GM21717 (cell line): Measurements from ENCODE around the gene TAGLN2.

Source experiments
- ATAC-seq: cut with Tn5 transposase; IDR thresholded peaks from one replicate; pipeline ENCODE4 v1.9.1; 2021; ENCODE audit warnings: mild to moderate bottlenecking, moderate library complexity; ENCODE audit not compliant: unreplicated experiment

TAGLN2 gene

DNA sequence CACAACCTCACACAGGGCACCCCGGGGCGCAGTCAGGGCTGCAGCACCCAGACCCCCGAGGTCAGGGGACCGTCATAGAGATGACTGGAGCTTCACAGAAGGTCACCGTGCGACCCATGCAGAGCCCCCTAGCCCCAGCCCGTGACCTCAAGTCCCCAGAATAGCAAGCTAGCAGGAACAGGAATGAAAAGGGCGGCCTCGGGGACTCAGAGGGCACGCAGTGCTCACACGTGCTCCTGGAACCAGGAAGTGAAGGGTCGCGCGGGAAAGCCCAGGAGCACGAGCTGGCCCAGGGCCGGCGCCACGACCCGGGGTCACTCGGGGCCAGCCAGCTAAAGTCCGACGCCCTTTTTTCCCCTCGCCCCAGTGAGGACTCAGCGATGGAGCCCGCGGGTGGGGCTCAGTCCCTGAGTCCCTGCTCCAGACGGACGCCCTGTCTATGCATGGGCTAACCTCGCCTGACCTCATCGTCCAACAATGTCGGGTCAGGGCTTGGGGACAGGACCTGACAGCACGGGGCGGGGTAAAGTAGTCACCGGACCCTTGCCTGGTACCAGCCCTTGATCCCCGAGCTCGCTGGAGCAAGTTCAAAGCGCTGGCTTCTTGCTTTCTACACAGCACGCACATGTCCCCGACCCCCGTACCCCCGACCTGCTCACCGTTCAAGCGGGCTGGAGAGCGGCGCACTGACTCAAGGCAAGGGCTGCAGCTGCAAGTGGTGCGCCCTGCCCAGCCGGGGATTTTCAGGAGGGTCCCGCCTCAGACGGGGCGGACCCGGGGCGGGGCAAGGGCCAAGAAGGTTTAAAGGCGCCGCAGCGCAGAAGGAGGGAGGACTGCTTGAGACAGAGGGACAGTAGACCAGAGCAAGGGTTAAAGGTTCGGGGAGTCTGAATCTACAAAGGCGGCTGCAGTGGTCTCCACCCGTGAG is at the start of gene TAGLN2:
TSS of gene TAGLN2 (minus strand) at position 717 of the 928 bp plus-strand sequence. CDS start 4,998 bp downstream, outside the sequence.
- peak; percentile 52 for ATAC-seq

DNA sequence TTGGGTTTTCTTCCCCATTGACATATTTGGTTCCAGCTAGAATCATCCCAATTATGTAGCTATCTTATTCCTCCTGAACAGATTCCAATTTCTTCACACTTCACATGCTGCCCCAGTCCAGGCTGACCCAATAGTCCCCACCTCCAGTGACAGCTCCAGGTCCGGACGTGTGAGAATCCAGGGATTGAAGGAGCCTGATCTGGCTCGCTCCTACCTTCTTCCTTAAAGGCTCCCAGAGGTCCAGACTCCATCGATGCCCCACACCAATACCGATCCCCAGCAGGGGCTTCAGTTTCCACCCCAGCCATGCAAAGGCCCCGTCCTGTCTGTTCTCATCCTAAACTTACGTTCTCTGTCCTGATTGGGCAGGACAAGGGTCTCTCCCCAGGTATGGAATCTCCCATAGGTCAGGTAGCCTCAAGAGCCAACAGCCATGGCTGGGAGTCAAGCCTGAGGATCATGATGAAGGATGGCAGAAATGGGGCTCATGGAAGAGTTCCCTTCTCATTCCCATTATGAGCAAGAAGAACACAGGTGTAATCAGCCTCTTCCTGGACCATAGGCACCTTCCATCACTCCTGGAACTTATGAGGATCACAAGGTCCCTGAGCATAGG is 49.2 kb upstream of the TAGLN2 start:
- ATAC-seq = no peak

DNA sequence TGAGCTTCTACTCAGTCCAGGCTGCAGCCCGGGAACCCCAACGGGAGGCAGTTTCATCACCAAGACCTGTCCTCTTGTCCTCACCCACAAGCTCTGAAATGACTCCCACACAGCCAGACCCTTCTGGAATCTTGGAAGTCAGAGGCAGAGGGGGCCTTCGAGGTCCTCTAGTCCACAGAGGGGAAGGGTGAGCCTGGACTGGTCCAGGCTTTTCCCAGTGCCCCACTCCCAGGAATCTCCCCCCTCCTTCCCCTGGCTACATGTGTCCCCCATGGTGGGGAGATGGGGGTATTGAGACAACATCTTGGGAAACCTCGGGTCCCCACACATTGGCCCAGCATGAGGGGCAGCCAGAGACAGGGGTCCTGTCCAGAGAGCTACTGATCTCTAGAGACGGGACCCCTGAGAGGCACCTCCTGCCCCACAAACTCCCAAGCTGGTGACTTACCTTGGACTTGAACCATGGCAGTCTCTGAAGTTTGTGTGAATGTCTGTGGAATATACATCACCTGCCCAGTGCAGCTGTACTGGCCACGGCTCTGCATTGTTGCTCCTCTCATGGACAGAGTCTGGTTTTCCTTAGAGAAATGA is 48.1 kb upstream of the TAGLN2 start:
- no peak for ATAC-seq

DNA sequence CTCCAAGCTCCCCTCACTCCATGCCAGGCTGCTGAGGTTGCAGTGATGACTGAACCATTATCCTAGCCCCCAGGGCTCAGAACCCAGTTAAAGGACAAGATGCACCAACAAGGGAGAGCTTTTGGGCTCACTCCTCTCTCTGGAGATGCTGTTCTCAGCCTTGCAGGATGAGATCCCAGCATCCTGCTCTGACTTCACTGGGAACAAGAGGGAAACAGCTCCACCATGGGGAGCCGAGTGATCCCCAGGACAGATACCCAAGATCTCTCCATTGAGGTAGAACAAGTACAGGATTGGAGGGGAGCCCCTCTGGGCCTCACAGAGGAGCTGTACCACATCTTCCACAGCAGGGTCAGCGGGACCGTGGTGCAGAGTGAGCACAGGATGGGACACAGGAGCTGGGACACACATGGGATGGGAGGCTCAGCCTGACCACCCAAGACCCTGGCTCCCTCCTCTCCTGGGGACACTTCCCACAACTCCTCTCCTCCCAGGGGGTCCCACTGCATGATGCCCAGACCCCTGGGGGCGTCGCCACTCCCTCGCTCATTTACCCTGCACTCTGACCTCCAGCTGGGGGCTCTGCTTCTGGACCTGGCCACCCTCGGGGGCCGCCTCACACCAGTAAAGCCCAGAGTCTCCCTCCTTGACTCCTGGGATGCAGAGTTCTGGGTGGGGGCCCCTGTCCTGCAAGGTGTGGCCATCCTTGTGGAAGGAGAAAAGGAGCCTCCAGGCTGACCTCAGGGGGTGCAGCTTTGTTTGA is 47.3 kb upstream of the TAGLN2 start:
- no peak for ATAC-seq

DNA sequence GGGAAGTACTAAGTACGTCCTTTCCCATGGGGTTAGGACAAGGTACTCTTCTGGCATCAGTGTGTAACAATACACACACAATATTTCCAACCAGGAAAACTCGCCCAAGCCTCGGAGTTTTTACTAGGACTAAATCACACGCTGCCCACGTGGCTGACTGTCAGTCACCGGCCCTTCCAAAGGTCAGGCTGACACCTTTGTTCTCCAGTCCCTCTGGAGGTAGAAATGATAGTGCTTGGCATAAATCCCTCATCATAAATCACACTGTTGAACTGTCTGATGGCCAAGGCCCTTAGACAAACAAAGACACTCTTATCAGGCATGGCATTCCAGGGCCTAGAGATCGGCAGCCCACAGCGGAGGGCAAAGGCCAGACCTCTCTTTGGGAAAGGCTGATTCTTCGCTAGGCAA is 45.6 kb upstream of the TAGLN2 start:
- no peak for ATAC-seq

DNA sequence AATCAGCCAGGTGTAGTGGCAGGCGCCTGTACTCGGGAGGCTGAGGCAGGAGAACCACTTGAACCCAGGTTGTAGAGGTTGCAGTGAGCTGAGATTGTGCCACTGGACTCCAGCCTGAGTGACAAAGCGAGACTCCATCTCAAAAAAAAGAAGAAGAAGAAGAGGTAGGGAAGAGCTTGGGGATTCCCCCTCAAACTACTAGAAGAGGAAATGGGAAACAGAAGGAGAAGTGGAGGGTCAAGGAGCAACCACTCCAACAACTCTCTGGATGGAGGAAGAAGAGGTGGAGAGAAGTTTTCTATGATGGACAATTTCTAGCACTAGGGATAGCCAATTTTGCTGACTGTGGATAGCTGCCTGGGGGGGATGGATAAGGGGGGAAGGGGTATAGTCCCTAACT is 43.6 kb upstream of the TAGLN2 start:
- no peak for ATAC-seq

DNA sequence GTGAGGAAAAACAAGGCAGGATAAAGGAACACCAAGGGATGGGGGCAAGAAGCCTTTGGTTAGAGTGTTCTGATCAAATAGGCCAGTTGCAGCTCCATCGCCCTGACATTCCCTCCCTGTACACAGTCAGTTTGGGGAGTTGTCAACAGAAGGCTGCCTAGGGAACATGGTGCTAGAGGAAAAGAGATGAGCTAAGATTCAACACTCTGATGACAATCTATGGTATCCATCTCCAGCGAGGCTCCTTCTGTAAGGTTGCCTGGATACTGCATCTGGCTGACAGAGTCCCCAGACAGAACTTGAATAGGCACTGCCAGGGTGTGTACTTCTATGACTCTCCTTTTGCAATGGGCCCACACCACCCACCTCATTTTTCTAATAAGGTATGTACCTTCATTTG is 40.0 kb upstream of the TAGLN2 start:
- ATAC-seq = no peak

DNA sequence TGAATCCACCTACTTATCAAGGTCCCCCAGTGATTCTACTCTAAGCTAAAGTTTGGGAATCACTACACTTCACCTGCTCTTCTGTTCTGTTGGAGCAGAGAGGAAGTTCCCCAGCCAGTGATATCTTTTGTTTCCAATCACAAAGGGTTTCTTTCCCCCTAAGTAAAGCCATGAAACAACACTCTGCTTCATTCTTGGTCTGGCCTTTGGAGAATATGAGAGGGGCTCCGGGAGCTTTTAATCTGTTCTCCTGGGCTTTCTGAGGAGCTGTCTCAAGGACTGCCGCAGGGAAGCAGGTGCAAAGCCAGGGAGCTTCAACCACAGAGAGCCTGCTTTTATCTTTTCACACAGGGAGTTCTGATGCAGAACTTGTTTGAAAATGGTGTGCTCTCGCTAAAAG is 38.8 kb upstream of the TAGLN2 start:
- no peak for ATAC-seq

DNA sequence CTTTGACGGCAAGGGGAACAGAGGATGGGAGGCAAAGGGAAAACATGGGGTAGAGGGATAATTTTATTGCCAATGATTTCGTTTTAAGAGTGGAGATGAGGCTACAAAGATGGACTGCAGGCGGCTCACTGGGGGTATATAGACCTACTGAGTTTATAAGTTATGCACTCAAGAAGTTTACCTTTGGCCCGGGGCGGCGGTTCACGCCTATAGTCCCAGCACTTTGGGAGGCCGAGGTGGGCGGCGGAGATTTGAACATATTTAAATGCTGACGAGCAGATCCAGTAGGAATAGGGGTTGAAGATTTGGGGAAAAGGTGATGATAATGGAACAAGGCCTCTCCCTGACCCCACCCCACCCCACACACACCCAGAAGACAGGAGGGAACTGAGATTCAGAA is 36.9 kb upstream of the TAGLN2 start:
- ATAC-seq = no peak

DNA sequence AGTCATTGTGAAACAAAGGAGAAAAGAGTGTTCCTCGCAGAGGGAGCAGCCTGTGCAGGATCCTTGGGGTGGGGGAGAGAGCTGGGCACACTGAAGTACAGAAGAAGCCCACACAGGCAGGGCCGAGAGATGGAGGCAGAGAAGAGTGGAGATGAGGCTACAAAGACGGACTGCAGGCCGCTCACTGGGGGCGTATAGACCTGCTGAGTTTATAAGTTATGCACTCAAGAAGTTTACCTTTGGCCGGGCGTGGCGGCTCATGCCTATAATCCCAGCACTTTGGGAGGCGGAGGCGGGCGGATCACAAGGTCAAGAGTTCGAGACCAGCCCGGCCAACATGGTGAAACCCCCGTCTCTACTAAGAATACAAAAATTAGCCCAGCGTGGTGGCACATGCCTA is 36.3 kb upstream of the TAGLN2 start:
- no peak for ATAC-seq

DNA sequence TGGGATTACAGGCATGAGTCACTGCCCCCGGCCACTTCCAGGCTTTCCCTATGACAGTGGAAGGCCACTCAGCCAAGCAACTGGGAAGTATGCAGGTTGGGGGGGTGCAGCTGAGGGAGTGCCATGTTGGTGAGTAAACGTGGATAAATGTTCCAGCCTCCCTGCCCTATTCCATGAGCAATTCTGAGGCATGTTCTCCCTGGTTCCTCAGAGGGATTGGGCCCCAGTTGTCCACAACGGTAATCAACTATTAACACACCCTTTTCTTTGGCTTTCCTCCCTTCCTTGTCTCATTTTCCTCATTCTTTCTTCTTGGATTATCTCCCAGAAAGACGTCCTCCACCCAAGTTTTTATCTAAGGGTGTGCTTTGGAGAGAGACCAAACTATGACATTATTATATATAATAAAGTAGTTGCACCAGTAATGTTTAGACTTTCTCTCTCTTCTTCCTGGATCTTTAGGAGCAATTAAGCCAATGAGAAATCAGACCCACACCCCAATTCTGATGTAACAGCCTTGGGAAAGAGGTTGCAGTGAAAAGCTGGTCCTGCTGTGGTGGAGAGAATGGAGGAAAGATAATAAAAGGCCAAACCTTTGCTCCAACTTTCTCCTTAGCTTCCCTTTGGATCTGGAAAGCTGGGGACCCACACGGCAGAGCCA is 35.5 kb upstream of the TAGLN2 start:
- no peak for ATAC-seq

DNA sequence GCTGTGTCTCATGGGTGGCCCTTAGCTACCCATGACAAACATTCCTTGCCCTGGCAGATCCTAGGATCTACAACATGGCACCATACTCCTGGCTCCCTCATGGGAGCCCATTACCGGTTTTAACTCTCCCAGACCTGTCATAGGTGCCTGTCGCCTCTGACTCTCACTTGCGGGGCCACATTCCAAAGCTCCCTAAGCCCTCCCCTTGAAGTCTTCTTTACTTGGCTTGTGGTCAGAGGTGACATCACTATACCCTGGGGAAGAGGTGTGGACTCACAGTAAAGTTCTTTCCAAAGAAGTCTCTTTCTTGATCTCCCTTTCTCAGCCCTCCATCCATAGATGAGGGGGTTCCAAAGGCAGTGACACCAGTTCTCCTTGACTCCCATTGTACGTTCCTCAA is 34.1 kb upstream of the TAGLN2 start:
- ATAC-seq = no peak

DNA sequence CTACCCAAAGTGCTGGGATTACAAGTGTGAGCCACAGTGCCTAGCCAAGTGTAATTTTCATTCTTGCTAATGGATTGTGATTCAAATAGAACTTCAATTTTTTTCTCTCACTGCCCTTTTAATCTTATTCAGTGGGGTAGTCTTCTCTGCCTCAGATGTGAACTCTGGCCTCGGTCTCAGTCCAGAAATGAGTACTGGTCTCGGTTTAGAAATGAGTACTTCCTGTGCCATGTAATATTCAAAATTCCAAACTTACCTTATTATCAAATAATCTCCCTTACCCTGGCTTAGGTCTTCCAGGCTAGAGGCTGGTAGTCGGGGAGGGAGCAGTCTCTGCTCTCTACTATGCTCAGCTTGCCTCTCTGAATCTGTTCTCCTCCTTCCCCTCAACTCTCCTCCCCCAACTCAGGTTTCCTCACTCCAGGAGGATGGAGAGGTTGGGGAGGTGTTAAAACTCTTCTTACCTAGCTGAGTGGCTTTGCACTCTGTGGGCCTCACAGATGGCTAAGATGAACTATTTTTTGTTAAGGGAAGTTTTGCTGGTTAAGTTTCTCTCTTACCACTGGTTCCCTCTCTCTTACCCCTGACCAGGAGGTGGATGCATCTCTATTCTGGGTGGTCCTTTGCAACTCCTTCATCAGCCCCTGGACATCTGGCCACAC is 33.5 kb upstream of the TAGLN2 start:
- no peak for ATAC-seq

DNA sequence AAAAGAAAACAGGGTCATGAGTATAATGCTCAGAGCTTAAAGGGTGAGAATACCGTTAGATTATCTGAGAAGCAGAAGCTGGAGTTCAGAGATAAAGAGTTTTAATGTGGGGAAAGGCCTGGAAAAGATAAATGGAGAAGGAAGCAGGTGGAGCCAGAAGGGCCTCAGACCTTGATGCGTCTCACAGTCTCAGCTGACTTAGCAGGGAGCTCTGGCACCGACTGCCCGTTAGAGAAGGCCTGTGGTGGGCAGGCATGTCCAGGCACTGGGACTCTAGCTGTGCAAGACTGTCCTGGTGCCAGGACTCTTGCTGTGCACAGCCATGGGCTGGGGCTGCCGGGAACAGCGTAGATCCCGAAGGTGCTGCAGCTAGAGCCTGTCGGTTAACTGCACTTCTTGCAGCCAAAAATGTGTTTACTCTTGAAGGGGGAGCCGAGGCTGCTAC is 32.5 kb upstream of the TAGLN2 start:
- no peak for ATAC-seq

DNA sequence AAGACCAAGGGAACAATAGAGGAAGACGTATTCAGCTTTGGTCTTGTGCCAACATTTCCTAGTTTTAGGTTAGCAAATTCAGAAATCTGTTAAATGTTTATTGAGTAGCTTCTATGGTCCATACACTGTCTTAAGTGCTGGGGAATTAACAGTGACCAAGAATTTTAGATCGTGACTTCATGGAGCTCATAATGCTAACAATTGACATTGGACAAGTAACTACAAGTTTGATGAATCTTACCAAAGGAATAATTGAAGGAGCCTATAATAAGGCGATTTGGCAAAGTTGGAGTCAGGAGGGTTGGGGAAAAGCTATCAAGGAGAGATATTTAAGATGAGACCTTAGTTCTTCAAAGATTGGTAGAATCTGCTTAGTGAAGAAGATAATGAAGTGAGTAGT is 30.1 kb upstream of the TAGLN2 start:
- ATAC-seq = no peak

DNA sequence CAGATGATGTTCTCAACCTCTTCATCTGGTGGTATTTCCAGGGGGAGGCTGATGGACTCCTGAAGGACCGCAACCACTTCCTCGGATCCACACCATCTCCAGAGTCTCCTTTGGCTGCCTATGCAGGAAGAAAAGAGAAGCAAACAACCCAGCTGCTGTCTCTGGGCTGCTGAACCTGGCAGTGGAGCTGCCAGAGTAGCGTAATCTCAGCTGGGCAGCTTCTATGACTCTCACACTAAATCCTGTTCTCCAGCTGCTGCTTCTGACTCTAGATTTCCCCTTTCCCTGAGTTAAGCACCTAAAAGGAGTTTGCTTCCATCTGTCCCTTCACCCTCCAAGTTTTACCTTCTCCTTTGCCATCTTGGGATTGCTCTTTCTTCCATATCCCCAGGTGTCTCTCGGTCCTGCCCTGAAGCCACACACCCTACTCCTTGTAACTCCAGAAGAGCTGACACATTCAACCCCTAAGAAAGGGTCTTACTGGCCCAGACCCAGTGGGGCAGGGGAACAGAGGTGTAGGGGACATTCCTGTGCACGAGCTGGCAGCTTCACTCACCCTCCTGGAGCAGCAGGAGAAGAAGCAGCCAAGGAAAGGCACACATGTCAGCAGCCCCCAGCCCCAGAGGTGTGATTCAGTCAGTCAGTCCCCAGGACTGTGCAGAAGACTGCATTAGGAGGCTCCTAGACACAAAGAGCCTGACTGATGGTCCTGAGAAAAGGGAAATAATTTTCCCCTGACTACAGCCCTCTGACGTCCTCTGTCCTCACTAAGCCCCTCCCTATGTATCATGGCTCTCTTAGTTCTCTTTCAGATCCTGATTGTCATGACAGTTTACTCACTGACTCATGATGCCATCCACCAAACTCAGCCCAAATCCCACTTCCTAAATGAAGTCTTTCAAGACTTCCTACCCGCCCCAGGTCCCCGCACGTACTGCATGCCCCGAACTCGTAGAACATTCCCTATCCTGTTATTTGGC is 28.5 kb upstream of the TAGLN2 start, which contains the start of gene SLAMF9:
TSS of gene SLAMF9 (minus strand) at position 702 of the 980 bp plus-strand sequence. CDS start at position 602, 100 bp downstream.
- ATAC-seq = no peak

DNA sequence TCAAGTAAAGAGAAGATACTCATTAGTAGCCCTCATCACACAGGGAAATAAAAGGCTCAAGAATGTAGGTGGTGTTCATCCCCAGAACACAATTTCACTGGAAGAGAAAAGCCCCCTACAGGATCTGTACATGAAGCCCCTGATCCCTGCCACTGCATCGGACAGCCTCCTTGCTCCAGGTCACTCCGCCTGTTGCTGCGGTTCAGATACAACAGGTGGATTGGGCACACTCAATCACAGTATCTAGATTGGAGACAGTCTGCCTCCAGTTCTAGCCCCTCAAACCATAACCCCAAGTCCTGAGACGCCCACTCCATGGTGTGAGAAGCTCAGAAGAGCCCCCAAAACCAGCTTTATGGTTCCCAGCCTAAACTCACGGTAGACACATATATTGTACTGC is 27.6 kb upstream of the TAGLN2 start:
- no peak for ATAC-seq

DNA sequence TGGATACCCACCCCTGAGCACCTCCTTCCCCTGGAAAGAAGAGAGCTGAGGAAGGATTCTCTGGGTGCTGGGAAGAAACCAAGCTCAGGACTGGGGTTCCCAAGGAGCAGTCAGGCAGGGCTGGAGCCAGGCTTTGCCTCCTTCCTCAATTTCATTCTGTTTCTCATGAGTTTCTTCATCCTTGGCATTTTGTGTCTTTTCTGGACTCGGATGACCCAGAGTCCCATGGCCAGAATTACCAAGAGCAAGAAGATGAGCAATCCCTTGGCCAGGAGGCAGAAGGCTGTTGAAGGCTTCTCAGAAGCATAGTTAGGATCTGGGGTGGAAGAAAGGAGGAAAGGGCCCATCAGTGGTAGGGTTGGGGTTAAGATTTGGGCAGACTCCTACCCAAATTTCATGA is 26.2 kb upstream of the TAGLN2 start:
- ATAC-seq = no peak

DNA sequence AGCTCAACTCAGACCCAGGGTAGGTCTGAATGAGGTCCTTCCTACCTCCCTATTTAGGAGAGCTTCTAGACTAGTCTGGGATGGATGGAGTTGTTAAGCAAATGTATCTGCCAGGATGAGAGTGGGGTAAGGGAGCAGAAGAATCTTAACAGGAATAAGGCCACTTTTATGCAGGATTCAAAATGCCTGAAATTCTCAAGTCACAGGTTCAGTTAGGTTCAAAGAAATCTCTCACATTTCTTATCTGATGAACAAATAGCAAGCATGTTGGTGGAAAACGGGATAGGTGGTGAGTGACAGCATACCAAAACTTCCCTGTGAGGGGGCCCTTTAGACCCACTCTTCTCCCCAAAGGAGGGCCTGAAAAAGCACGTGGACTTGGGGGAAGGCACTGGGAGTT is 25.7 kb upstream of the TAGLN2 start:
- no peak for ATAC-seq
